22Rv1 (cell line): Measurements from ENCODE around the gene KIRREL1.
A peak's percentile ranks its signal among the peaks of the same experiment; 100 is the strongest.

ENCODE experiments used
- ZFX ChIP-seq: fragments of 450-650 bp; IDR thresholded peaks from 2 replicates; pipeline ENCODE4 v1.6.1; 2017; ENCODE audit warnings: antibody characterized with exemption, borderline replicate concordance
- TF ChIP-seq, protein P1 (sequence below): fragments of 450-650 bp; IDR thresholded peaks from 2 replicates; pipeline ENCODE4 v1.5.1; 2017; ENCODE audit warnings: mild to moderate bottlenecking

- TF ChIP-seq, protein P1, sequence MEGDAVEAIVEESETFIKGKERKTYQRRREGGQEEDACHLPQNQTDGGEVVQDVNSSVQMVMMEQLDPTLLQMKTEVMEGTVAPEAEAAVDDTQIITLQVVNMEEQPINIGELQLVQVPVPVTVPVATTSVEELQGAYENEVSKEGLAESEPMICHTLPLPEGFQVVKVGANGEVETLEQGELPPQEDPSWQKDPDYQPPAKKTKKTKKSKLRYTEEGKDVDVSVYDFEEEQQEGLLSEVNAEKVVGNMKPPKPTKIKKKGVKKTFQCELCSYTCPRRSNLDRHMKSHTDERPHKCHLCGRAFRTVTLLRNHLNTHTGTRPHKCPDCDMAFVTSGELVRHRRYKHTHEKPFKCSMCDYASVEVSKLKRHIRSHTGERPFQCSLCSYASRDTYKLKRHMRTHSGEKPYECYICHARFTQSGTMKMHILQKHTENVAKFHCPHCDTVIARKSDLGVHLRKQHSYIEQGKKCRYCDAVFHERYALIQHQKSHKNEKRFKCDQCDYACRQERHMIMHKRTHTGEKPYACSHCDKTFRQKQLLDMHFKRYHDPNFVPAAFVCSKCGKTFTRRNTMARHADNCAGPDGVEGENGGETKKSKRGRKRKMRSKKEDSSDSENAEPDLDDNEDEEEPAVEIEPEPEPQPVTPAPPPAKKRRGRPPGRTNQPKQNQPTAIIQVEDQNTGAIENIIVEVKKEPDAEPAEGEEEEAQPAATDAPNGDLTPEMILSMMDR, result peak; percentile 90
- no peak for TF ChIP-seq ZFX
These were observed 42.6 kb downstream of the KIRREL1 start for GRCh38 chr1:158035976-158036583.
